Hepatocyte (in vitro differentiated cells): ENCODE results near the gene FAF1. TPM values are rescaled to one million over a fixed set of nuclear protein-coding genes. Genes with fewer than 3 reads are reported as not detected.

ENCODE experiments used
- DNase-seq: peaks from one replicate; pipeline ENCODE4 v3.0.0-alpha.2; 2016; ENCODE audit warnings: low spot score
- H2AFZ ChIP-seq: fragments of 200-600 bp; sonication (generic); 2 replicates; pipeline ENCODE4 v1.6.0; 2016; ENCODE audit warnings: antibody characterized with exemption, mild to moderate bottlenecking
- H3K27ac ChIP-seq: fragments of 200-600 bp; sonication (generic); 2 replicates; pipeline ENCODE4 v1.5.1; 2016; ENCODE audit warnings: mild to moderate bottlenecking
- H3K27me3 ChIP-seq: fragments of 200-600 bp; sonication (generic); 2 replicates; pipeline ENCODE4 v1.6.1; 2016
- H3K36me3 ChIP-seq: fragments of 200-600 bp; sonication (generic); replicated peaks from 2 replicates; pipeline ENCODE4 v1.5.1; 2016; ENCODE audit warnings: low read depth; ENCODE audit not compliant: insufficient read depth
- H3K4me1 ChIP-seq: fragments of 200-600 bp; sonication (generic); 2 replicates; pipeline ENCODE4 v1.5.1; 2016; ENCODE audit warnings: mild to moderate bottlenecking, moderate library complexity; ENCODE audit not compliant: insufficient read depth
- H3K4me2 ChIP-seq: fragments of 200-600 bp; sonication (generic); 2 replicates; pipeline ENCODE4 v1.6.0; 2016
- H3K4me3 ChIP-seq: fragments of 200-600 bp; sonication (generic); 2 replicates; pipeline ENCODE4 v1.5.1; 2016; ENCODE audit warnings: mild to moderate bottlenecking
- H3K79me2 ChIP-seq: fragments of 200-600 bp; sonication (generic); 2 replicates; pipeline ENCODE4 v1.6.0; 2017; ENCODE audit warnings: mild to moderate bottlenecking
- H3K9me2 ChIP-seq: fragments of 200-600 bp; sonication (generic); replicated peaks from 2 replicates; pipeline ENCODE4 v1.6.0; 2017; ENCODE audit warnings: mild to moderate bottlenecking; ENCODE audit not compliant: insufficient read depth
- H3K9me3 ChIP-seq: fragments of 200-600 bp; sonication (generic); 2 replicates; pipeline ENCODE4 v1.5.1; 2016; ENCODE audit warnings: low read depth, mild to moderate bottlenecking
- H4K20me1 ChIP-seq: fragments of 200-600 bp; sonication (generic); 2 replicates; pipeline ENCODE4 v1.6.0; 2016; ENCODE audit warnings: mild to moderate bottlenecking; ENCODE audit not compliant: insufficient read depth, poor library complexity, severe bottlenecking
- CTCF ChIP-seq: fragments of 200-600 bp; sonication (generic); IDR thresholded peaks from 2 replicates; pipeline ENCODE4 v1.5.1; 2016; ENCODE audit warnings: antibody characterized with exemption, mild to moderate bottlenecking; ENCODE audit not compliant: poor library complexity
- EZH2 ChIP-seq: fragments of 200-600 bp; sonication (generic); IDR thresholded peaks from 2 replicates; pipeline ENCODE4 v1.6.1; 2016; ENCODE audit warnings: antibody characterized with exemption, mild to moderate bottlenecking, borderline replicate concordance
- EZH2phosphoT487 ChIP-seq: fragments of 200-600 bp; sonication (generic); IDR thresholded peaks from one replicate; pipeline ENCODE4 v1.6.1; 2018; ENCODE audit warnings: antibody characterized with exemption, mild to moderate bottlenecking, low read depth, moderate library complexity; ENCODE audit not compliant: unreplicated experiment, severe bottlenecking
- WGBS: methylation state at CpG from one replicate; pipeline ENCODE4 v1.1.6; 2016; ENCODE audit warnings: low lambda C conversion rate; ENCODE audit errors: missing lambda C conversion rate; 5-methylcytosine and 5-hydroxymethylcytosine counted together
- polyA plus RNA-seq: library from polyadenylated mRNA; unstranded; fragments of >200 nt; fragmentation: Nextera tagmentation; extraction: Ambion mirVana; gene quantifications from 2 replicates; pipeline ENCODE4 v1.2.1, GENCODE V29; 2016
- total RNA-seq: library from RNA; depleted of rRNA; stranded (reverse); fragments of >200 nt; gene quantifications from 2 replicates; pipeline ENCODE4 v1.2.3, GENCODE V29; 2014

FAF1 gene
- total and polyA plus RNA-seq, 2 experiments from 2014 or later, result 25.7 to 35.5 TPM

- Histone ChIP-seq H3K36me3 (no peaks in the 10 kb centered on the region), H4K20me1 (no peaks in the 10 kb centered on the region), H2AFZ (no peak overlapping the region), H3K27me3 (peaks cover 94% of the 10 kb centered on the region), H3K4me3 (no peak overlapping the region), H3K9me3 (no peaks in the 10 kb centered on the region), H3K9me2 (no peaks in the 10 kb centered on the region), H3K4me2 (no peak overlapping the region), H3K27ac (no peak overlapping the region), H3K79me2 (no peaks in the 10 kb centered on the region), H3K4me1 (peaks cover 12% of the 10 kb centered on the region)
- WGBS, result 43% methylated on average over 1 of the region's 1 CpG
- no peak for DNase-seq
- TF ChIP-seq EZH2 (no peak), CTCF (no peak), EZH2phosphoT487 (no peak)
Measured at GRCh38 chr1:50974618-50974935, 14.5 kb upstream of the FAF1 start.

- no peaks in the 10 kb centered on the region for H3K79me2 ChIP-seq
- TF ChIP-seq CTCF, result no peak
- no peak for TF ChIP-seq EZH2
- no peak for TF ChIP-seq EZH2phosphoT487
- H4K20me1 ChIP-seq, result no peaks in the 10 kb centered on the region
- no peak overlapping the region for H3K4me3 ChIP-seq
- no peaks in the 10 kb centered on the region for H3K9me2 ChIP-seq
- no peak overlapping the region for H3K4me2 ChIP-seq
- no peak overlapping the region for H3K27ac ChIP-seq
- no peak for DNase-seq
- H3K4me1 ChIP-seq, result peaks cover 12% of the 10 kb centered on the region
- no peaks in the 10 kb centered on the region for H3K9me3 ChIP-seq
- H3K36me3 ChIP-seq, result no peaks in the 10 kb centered on the region
- WGBS, result 23% methylated on average over 13 of the region's 13 CpGs
- no peak overlapping the region for H2AFZ ChIP-seq
- peaks cover 88% of the 10 kb centered on the region for H3K27me3 ChIP-seq
Measured at GRCh38 chr1:50973875-50974617, 14.0 kb upstream of the FAF1 start.

GRCh38 chr1:50973255-50973654, 13.2 kb upstream of the FAF1 start:
- TF ChIP-seq EZH2phosphoT487, result no peak
- no peak for TF ChIP-seq EZH2
- no peak for TF ChIP-seq CTCF
- no peaks in the 10 kb centered on the region for H3K9me2 ChIP-seq
- H3K79me2 ChIP-seq, result no peaks in the 10 kb centered on the region
- WGBS, result 58% methylated on average over 1 of the region's 1 CpG
- H4K20me1 ChIP-seq, result no peaks in the 10 kb centered on the region
- H3K4me2 ChIP-seq, result no peak overlapping the region
- H3K4me3 ChIP-seq, result no peak overlapping the region
- H3K36me3 ChIP-seq, result no peaks in the 10 kb centered on the region
- no peak overlapping the region for H3K27ac ChIP-seq
- no peaks in the 10 kb centered on the region for H3K9me3 ChIP-seq
- H3K4me1 ChIP-seq, result peaks cover 12% of the 10 kb centered on the region
- H3K27me3 ChIP-seq, result peaks cover 80% of the 10 kb centered on the region
- DNase-seq, result no peak
- no peak overlapping the region for H2AFZ ChIP-seq
